Measurements from ENCODE around the gene PAM16.

DNA sequence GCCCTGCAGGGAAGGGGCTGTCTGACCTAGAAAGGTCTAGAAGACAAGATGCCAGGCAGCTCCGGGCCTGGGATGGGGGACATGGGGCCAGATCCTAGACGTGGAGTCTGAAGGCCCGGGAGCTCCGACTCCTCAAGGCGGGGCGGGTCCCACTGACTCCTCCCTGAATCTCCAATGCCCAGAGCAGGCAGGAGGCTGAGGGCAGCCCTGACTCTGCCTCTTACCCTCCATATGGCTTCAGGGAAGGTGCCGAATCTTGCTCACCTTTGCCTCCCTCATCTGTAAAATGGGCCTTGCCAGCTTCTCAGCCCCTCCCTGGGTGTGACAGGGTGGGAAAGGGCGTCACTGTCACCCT, 35.3 kb upstream of the PAM16 start:
- TF ChIP-seq, protein P1, sequence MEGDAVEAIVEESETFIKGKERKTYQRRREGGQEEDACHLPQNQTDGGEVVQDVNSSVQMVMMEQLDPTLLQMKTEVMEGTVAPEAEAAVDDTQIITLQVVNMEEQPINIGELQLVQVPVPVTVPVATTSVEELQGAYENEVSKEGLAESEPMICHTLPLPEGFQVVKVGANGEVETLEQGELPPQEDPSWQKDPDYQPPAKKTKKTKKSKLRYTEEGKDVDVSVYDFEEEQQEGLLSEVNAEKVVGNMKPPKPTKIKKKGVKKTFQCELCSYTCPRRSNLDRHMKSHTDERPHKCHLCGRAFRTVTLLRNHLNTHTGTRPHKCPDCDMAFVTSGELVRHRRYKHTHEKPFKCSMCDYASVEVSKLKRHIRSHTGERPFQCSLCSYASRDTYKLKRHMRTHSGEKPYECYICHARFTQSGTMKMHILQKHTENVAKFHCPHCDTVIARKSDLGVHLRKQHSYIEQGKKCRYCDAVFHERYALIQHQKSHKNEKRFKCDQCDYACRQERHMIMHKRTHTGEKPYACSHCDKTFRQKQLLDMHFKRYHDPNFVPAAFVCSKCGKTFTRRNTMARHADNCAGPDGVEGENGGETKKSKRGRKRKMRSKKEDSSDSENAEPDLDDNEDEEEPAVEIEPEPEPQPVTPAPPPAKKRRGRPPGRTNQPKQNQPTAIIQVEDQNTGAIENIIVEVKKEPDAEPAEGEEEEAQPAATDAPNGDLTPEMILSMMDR (IDR thresholded peaks at IDR 0.05) = no peak
- TF ChIP-seq POLR2A (IDR thresholded peaks at IDR 0.05) = no peak
